IMR-90 (cell line): ENCODE data around the gene MMEL1. TPM values are rescaled to one million over a fixed set of nuclear protein-coding genes. Genes with fewer than 3 reads are reported as not detected.

Source experiments
- ATAC-seq: fragments of 200-7000 bp; cut with Tn5 transposase; 2 replicates; pipeline ENCODE4 v1.9.1; 2020; ENCODE audit warnings: low read depth, mild to moderate bottlenecking, moderate library complexity
- BruUV-seq: library from RNA; stranded (reverse); fragments of 400-500 nt; replicated peaks from 2 replicates; lab custom pipeline; 2021; lab: Mats Ljungman, UMichigan
- CTCF ChIA-PET: fragments of 300-600 bp; formaldehyde crosslinking; extraction: SDS; loops from one replicate; lab custom pipeline; 2021; ENCODE audit warnings: antibody characterized with exemption; lab: Yijun Ruan, JAX
- POLR2A ChIA-PET: fragments of 300-600 bp; sonication (Branson Sonifier 250); formaldehyde crosslinking; loops from one replicate; lab custom pipeline; 2022; ENCODE audit warnings: antibody characterized with exemption; ENCODE audit not compliant: unreplicated experiment; lab: Charles Lee
- DNase-seq: peaks from one replicate; pipeline ENCODE4 v3.0.0; 2013
- H2AFZ ChIP-seq: replicated peaks from 2 replicates; pipeline ENCODE3; 2013; ENCODE audit warnings: low read length, mild to moderate bottlenecking; ENCODE audit not compliant: poor library complexity
- H2AK5ac ChIP-seq: 2 replicates; pipeline ENCODE4 v1.6.1; 2013; ENCODE audit warnings: low read depth, low read length, inconsistent platforms
- H2AK9ac ChIP-seq: replicated peaks from 2 replicates; pipeline ENCODE3; 2013; ENCODE audit warnings: mild to moderate bottlenecking, low read depth, low read length, moderate library complexity; ENCODE audit not compliant: poor library complexity
- H2BK120ac ChIP-seq: 2 replicates; pipeline ENCODE4 v1.6.1; 2013; ENCODE audit warnings: low read depth, low read length, inconsistent platforms
- H2BK15ac ChIP-seq: 3 replicates; pipeline ENCODE4 v1.6.1; 2013; ENCODE audit warnings: low read depth, low read length, inconsistent platforms
- H2BK20ac ChIP-seq: 2 replicates; pipeline ENCODE4 v1.6.1; 2013; ENCODE audit warnings: low read depth, mild to moderate bottlenecking, inconsistent platforms, low read length, moderate library complexity
- H2BK5ac ChIP-seq: 2 replicates; pipeline ENCODE4 v1.6.1; 2013; ENCODE audit warnings: mild to moderate bottlenecking, low read depth, low read length, inconsistent platforms; ENCODE audit not compliant: poor library complexity, severe bottlenecking
- H3K14ac ChIP-seq: replicated peaks from 2 replicates; pipeline ENCODE4 v1.6.1; 2013; ENCODE audit warnings: low read depth, low read length, inconsistent platforms
- H3K18ac ChIP-seq: 2 replicates; pipeline ENCODE4 v1.6.1; 2013; ENCODE audit warnings: low read depth, low read length, control low read depth
- H3K23ac ChIP-seq: 2 replicates; pipeline ENCODE4 v1.6.1; 2013; ENCODE audit warnings: low read depth, low read length, inconsistent platforms
- H3K27ac ChIP-seq: 2 replicates; pipeline ENCODE4 v1.5.1; 2013; ENCODE audit warnings: mild to moderate bottlenecking, control low read depth, low read length; ENCODE audit not compliant: insufficient read depth
- H3K27me3 ChIP-seq: 2 replicates; pipeline ENCODE4 v1.6.1; 2013; ENCODE audit warnings: low read length; ENCODE audit not compliant: control insufficient read depth, insufficient read depth
- H3K36me3 ChIP-seq: 2 replicates; pipeline ENCODE4 v1.6.1; 2013; ENCODE audit warnings: low read length, mixed read lengths; ENCODE audit not compliant: control insufficient read depth, insufficient read depth
- H3K4ac ChIP-seq: 2 replicates; pipeline ENCODE4 v1.6.1; 2013; ENCODE audit warnings: low read depth, low read length, inconsistent platforms
- H3K4me1 ChIP-seq: 2 replicates; pipeline ENCODE4 v1.6.1; 2013; ENCODE audit warnings: low read length, mixed read lengths; ENCODE audit not compliant: control insufficient read depth, insufficient read depth
- H3K4me2 ChIP-seq: 2 replicates; pipeline ENCODE4 v1.6.1; 2013; ENCODE audit warnings: low read depth, mild to moderate bottlenecking, control low read depth, low read length, moderate library complexity
- H3K4me3 ChIP-seq: 2 replicates; pipeline ENCODE4 v1.5.1; 2013; ENCODE audit warnings: low read depth, mild to moderate bottlenecking, control low read depth, low read length, moderate library complexity; ENCODE audit not compliant: insufficient read depth
- H3K56ac ChIP-seq: 2 replicates; pipeline ENCODE4 v1.6.1; 2013; ENCODE audit warnings: low read length, inconsistent platforms; ENCODE audit not compliant: insufficient read depth; ENCODE audit errors: extremely low read depth
- H3K79me1 ChIP-seq, 2 experiments: 2 replicates each; pipeline ENCODE4 v1.6.1; 2013; ENCODE audit warnings: low read length in 2 of 2, inconsistent platforms in 1 of 2, low read depth in 1 of 2
- H3K9ac ChIP-seq: 2 replicates; pipeline ENCODE4 v1.6.1; 2013; ENCODE audit warnings: low read depth, low read length, control low read depth
- H3K9me1 ChIP-seq: 2 replicates; pipeline ENCODE4 v1.6.1; 2013; ENCODE audit warnings: low read length, inconsistent platforms; ENCODE audit not compliant: insufficient read depth
- H3K9me3 ChIP-seq: 2 replicates; pipeline ENCODE4 v1.6.1; 2013; ENCODE audit warnings: low read length; ENCODE audit not compliant: control insufficient read depth, insufficient read depth
- H4K20me1 ChIP-seq: 2 replicates; pipeline ENCODE4 v1.6.1; 2013; ENCODE audit warnings: low read length, inconsistent platforms; ENCODE audit not compliant: insufficient read depth
- H4K5ac ChIP-seq: 2 replicates; pipeline ENCODE4 v1.6.1; 2013; ENCODE audit warnings: mild to moderate bottlenecking, low read depth, low read length, control low read depth
- H4K8ac ChIP-seq, 2 experiments: 2 replicates each; pipeline ENCODE4 v1.6.1; 2013; ENCODE audit warnings: low read depth in 2 of 2, low read length in 2 of 2, control low read depth in 1 of 2, inconsistent platforms in 1 of 2
- H4K91ac ChIP-seq: 2 replicates; pipeline ENCODE4 v1.6.1; 2013; ENCODE audit warnings: low read depth, low read length, inconsistent platforms; ENCODE audit not compliant: insufficient read depth
- BHLHE40 ChIP-seq: fragments of 150-350 bp; IDR thresholded peaks from 2 replicates; pipeline ENCODE4 v1.6.1; 2016; ENCODE audit warnings: mild to moderate bottlenecking, low read depth, low read length
- FOS ChIP-seq: fragments of 150-350 bp; IDR thresholded peaks from 2 replicates; pipeline ENCODE4 v1.6.1; 2016; ENCODE audit warnings: low read depth, low read length
- USF2 ChIP-seq: fragments of 150-350 bp; IDR thresholded peaks from 2 replicates; pipeline ENCODE4 v1.6.1; 2017; ENCODE audit warnings: mild to moderate bottlenecking, antibody characterized with exemption, low read length, low read depth
- WGBS, 2 experiments: methylation state at CpG; one replicate each; pipeline versions ENCODE4 v1.1.5 to v1.1.7; 2013; ENCODE audit warnings: missing lambda C conversion rate in 2 of 2; ENCODE audit not compliant: insufficient read length in 1 of 2; ENCODE audit errors: extremely low coverage in 2 of 2; 5-methylcytosine and 5-hydroxymethylcytosine counted together
- dilution Hi-C: fragments of 300-500 bp; cut with HindIII; formaldehyde crosslinking; loops from one replicate; pipeline ENCODE4 v1.14.3; 2018; ENCODE audit warnings: low sequenced_read_pairs; ENCODE audit not compliant: unreplicated experiment
- in situ Hi-C: fragments of 300-500 bp; cut with MboI; formaldehyde crosslinking; loops from 3 replicates; pipeline ENCODE4 v1.14.3; 2019; ENCODE audit warnings: low sequenced_read_pairs, inconsistent platforms, mixed read lengths
- intact Hi-C: fragments of 100-400 bp; cut with micrococcal nuclease; formaldehyde crosslinking; loops from 2 replicates; pipeline ENCODE4 v1.10.0; 2022
- polyA plus RNA-seq, 3 experiments: library from polyadenylated mRNA; depleted of rRNA; stranded (reverse); fragments of >200 nt; gene quantifications; 2 replicates each; pipeline ENCODE4 v1.2.3, GENCODE V29; 2012; ENCODE audit warnings: low replicate concordance in 1 of 3
- total RNA-seq: library from RNA; depleted of rRNA; stranded (reverse); fragments of >200 nt; gene quantifications from 2 replicates; pipeline ENCODE4 v1.2.3, GENCODE V29; 2012

The MMEL1 gene
- total and polyA plus RNA-seq, 2 of the 4 experiments (the other 2 are of a cell fraction) = under 0.01 to 0.12 TPM

- no peaks in the 10 kb centered on the region for H3K9me3 ChIP-seq
- no peak overlapping the region for H4K91ac ChIP-seq
- no peak overlapping the region for H4K5ac ChIP-seq
- CTCF ChIA-PET = no interaction called here
- no peak overlapping the region for H3K14ac ChIP-seq
- H3K36me3 ChIP-seq = no peaks in the 10 kb centered on the region
- no peak overlapping the region for H2AK9ac ChIP-seq
- no peaks in the 10 kb centered on the region for H3K9me1 ChIP-seq
- H2BK120ac ChIP-seq = no peak overlapping the region
- no peak overlapping the region for H3K56ac ChIP-seq
- WGBS, 2 experiments = 39% methylated on average over 7 of the region's 34 CpGs; no CpG with 5 or more reads in 1 of the 2 experiments
- H3K4ac ChIP-seq = no peak overlapping the region
- no peaks in the 10 kb centered on the region for H4K20me1 ChIP-seq
- H3K9ac ChIP-seq = no peak overlapping the region
- H2AFZ ChIP-seq = no peak overlapping the region
- no peak overlapping the region for H2BK15ac ChIP-seq
- dilution Hi-C loops (no loop called here), intact Hi-C loops (no loop called here), in situ Hi-C loops (no loop called here)
- no peak overlapping the region for H4K8ac ChIP-seq
- no peaks in the 10 kb centered on the region for H3K4me1 ChIP-seq
- H3K18ac ChIP-seq = no peak overlapping the region
- no peak overlapping the region for H3K23ac ChIP-seq
- H3K27me3 ChIP-seq = peaks cover 26% of the 10 kb centered on the region
- DNase-seq (no peak), ATAC-seq (no peak)
- no peaks in the 10 kb centered on the region for H3K79me1 ChIP-seq
- no peak overlapping the region for H2BK5ac ChIP-seq
- TF ChIP-seq BHLHE40 = no peak
- no peak for TF ChIP-seq FOS
- no peak for TF ChIP-seq USF2
- no TSS peak for BruUV-seq
- H3K27ac ChIP-seq = no peak overlapping the region
- no peak overlapping the region for H3K4me3 ChIP-seq
- no peak overlapping the region for H2AK5ac ChIP-seq
- POLR2A ChIA-PET = no interaction called here
- H2BK20ac ChIP-seq = no peak overlapping the region
- no peak overlapping the region for H3K4me2 ChIP-seq
Measured at GRCh38 chr1:2566101-2567045, 66.4 kb downstream of the MMEL1 start.
